Panc1 (cell line): ENCODE data around the gene PPM1H.

Experiments used
- CTCF ChIP-seq: fragments of 450-650 bp; IDR thresholded peaks from 2 replicates; pipeline ENCODE4 v1.5.1; 2017; ENCODE audit warnings: mild to moderate bottlenecking
- POLR2AphosphoS5 ChIP-seq: IDR thresholded peaks from 2 replicates; pipeline ENCODE4 v1.6.1; 2012; ENCODE audit warnings: mild to moderate bottlenecking, low read depth, low read length, moderate library complexity
- SIN3A ChIP-seq: IDR thresholded peaks from 2 replicates; pipeline ENCODE4 v1.6.1; 2012; ENCODE audit warnings: low read depth, mild to moderate bottlenecking, low read length, moderate library complexity, borderline replicate concordance; ENCODE audit not compliant: insufficient read depth
- TF ChIP-seq, protein P1 (sequence below), 2 experiments: IDR thresholded peaks; 2 replicates each; pipeline ENCODE4 v1.6.1; 2011 to 2012; ENCODE audit warnings: low read depth in 2 of 2, control low read depth in 1 of 2, low read length in 1 of 2, mild to moderate bottlenecking in 1 of 2, moderate library complexity in 1 of 2; ENCODE audit not compliant: insufficient read depth in 1 of 2

- TF ChIP-seq POLR2AphosphoS5 (no peak), CTCF (no peak), SIN3A (no peak)
- TF ChIP-seq, protein P1, sequence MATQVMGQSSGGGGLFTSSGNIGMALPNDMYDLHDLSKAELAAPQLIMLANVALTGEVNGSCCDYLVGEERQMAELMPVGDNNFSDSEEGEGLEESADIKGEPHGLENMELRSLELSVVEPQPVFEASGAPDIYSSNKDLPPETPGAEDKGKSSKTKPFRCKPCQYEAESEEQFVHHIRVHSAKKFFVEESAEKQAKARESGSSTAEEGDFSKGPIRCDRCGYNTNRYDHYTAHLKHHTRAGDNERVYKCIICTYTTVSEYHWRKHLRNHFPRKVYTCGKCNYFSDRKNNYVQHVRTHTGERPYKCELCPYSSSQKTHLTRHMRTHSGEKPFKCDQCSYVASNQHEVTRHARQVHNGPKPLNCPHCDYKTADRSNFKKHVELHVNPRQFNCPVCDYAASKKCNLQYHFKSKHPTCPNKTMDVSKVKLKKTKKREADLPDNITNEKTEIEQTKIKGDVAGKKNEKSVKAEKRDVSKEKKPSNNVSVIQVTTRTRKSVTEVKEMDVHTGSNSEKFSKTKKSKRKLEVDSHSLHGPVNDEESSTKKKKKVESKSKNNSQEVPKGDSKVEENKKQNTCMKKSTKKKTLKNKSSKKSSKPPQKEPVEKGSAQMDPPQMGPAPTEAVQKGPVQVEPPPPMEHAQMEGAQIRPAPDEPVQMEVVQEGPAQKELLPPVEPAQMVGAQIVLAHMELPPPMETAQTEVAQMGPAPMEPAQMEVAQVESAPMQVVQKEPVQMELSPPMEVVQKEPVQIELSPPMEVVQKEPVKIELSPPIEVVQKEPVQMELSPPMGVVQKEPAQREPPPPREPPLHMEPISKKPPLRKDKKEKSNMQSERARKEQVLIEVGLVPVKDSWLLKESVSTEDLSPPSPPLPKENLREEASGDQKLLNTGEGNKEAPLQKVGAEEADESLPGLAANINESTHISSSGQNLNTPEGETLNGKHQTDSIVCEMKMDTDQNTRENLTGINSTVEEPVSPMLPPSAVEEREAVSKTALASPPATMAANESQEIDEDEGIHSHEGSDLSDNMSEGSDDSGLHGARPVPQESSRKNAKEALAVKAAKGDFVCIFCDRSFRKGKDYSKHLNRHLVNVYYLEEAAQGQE (IDR thresholded peaks at IDR 0.05; ENCODE audit: insufficient read depth in 1 of 2, low read depth in 2 of 2, low read length in 1 of 2) = no peak
Measured at GRCh38 chr12:62856454-62856853, 78.5 kb downstream of the PPM1H start.
